GM12891 (cell line): Measurements from ENCODE around the gene SHPK.

ENCODE experiments used
- PAX5 ChIP-seq: IDR thresholded peaks from 2 replicates; pipeline ENCODE4 v1.6.1; 2011; ENCODE audit warnings: low read length, moderate library complexity, mild to moderate bottlenecking; ENCODE audit not compliant: insufficient read depth, severe bottlenecking
- POLR2A ChIP-seq: IDR thresholded peaks from 2 replicates; pipeline ENCODE4 v1.6.1; 2011; ENCODE audit warnings: low read depth, low read length, control low read depth
- POLR2AphosphoS5 ChIP-seq: IDR thresholded peaks from 2 replicates; pipeline ENCODE4 v1.6.1; 2011; ENCODE audit warnings: low read depth, low read length, control low read depth
- SPI1 ChIP-seq: IDR thresholded peaks from 2 replicates; pipeline ENCODE4 v1.6.1; 2011; ENCODE audit warnings: low read depth, low read length, control low read depth

GRCh38 chr17:3666516-3666915 lies 30.5 kb upstream of the SHPK start:
- TF ChIP-seq POLR2A (no peak), PAX5 (no peak), POLR2AphosphoS5 (no peak), SPI1 (no peak)
